ENCODE measurements around the gene SPRED2.

The SPRED2 gene

GRCh38 chr2:65287364-65287763 lies 145.0 kb downstream of the SPRED2 start:
- no peak overlapping the region for H3K4me3 ChIP-seq (ENCODE audit: low read depth, low read length)
- no peak for DNase-seq (ENCODE audit: low read depth)
- TF ChIP-seq POLR2A (IDR thresholded peaks at IDR 0.05; ENCODE audit: extremely low read depth, insufficient read length) (no peak), MYC (IDR thresholded peaks at IDR 0.05; ENCODE audit: low read depth, low read length) (no peak), CTCF (IDR thresholded peaks at IDR 0.05; ENCODE audit: low read depth, low read length) (no peak), MAX (IDR thresholded peaks at IDR 0.05; ENCODE audit: low read depth, low read length) (no peak)

- H3K4me3 ChIP-seq (ENCODE audit: low read depth, low read length) = no peak overlapping the region
- DNase-seq (ENCODE audit: low read depth) = no peak
- no peak for TF ChIP-seq MAX (IDR thresholded peaks at IDR 0.05; ENCODE audit: low read depth, low read length)
- TF ChIP-seq MYC (IDR thresholded peaks at IDR 0.05; ENCODE audit: low read depth, low read length) = no peak
- no peak for TF ChIP-seq CTCF (IDR thresholded peaks at IDR 0.05; ENCODE audit: low read depth, low read length)
- TF ChIP-seq POLR2A (IDR thresholded peaks at IDR 0.05; ENCODE audit: extremely low read depth, insufficient read length) = no peak
Observed at GRCh38 chr2:65282477-65283053, 149.8 kb downstream of the SPRED2 start.

GRCh38 chr2:65281627-65282351 lies 150.6 kb downstream of the SPRED2 start:
- TF ChIP-seq POLR2A (IDR thresholded peaks at IDR 0.05; ENCODE audit: extremely low read depth, insufficient read length) (no peak), MAX (IDR thresholded peaks at IDR 0.05; ENCODE audit: low read depth, low read length) (no peak), CTCF (IDR thresholded peaks at IDR 0.05; ENCODE audit: low read depth, low read length) (no peak), MYC (IDR thresholded peaks at IDR 0.05; ENCODE audit: low read depth, low read length) (no peak)
- no peak for DNase-seq (ENCODE audit: low read depth)
- no peak overlapping the region for H3K4me3 ChIP-seq (ENCODE audit: low read depth, low read length)

- H3K4me3 ChIP-seq (ENCODE audit: low read depth, low read length) = no peak overlapping the region
- no peak for DNase-seq (ENCODE audit: low read depth)
- TF ChIP-seq POLR2A (IDR thresholded peaks at IDR 0.05; ENCODE audit: extremely low read depth, insufficient read length) (no peak), CTCF (IDR thresholded peaks at IDR 0.05; ENCODE audit: low read depth, low read length) (no peak), MYC (IDR thresholded peaks at IDR 0.05; ENCODE audit: low read depth, low read length) (no peak), MAX (IDR thresholded peaks at IDR 0.05; ENCODE audit: low read depth, low read length) (no peak)
Observed at GRCh38 chr2:65279756-65280155, 152.6 kb downstream of the SPRED2 start.

GRCh38 chr2:65278531-65278981 lies 153.8 kb downstream of the SPRED2 start:
- DNase-seq (ENCODE audit: low read depth) = peak; percentile 69
- no peak for TF ChIP-seq MYC (IDR thresholded peaks at IDR 0.05; ENCODE audit: low read depth, low read length)
- no peak for TF ChIP-seq CTCF (IDR thresholded peaks at IDR 0.05; ENCODE audit: low read depth, low read length)
- TF ChIP-seq MAX (IDR thresholded peaks at IDR 0.05; ENCODE audit: low read depth, low read length) = no peak
- no peak for TF ChIP-seq POLR2A (IDR thresholded peaks at IDR 0.05; ENCODE audit: extremely low read depth, insufficient read length)

More at GRCh38 chr2:65278531-65278981, 153.8 kb downstream of the SPRED2 start:
- no peak overlapping the region for H3K4me3 ChIP-seq (ENCODE audit: low read depth, low read length)
